ENCODE data around the gene HBQ1.

Gene HBQ1

GRCh38 chr16:183005-183404 lies 2.7 kb downstream of the HBQ1 start:
- H3K36me3 ChIP-seq (ENCODE audit: control insufficient read depth in 2 of 2, insufficient read depth in 1 of 2, low read length in 2 of 2) = peaks cover 4 to 19% of the 10 kb centered on the region in 2 experiments; a peak in 2 of 3 replicates
- H3K9me3 ChIP-seq (ENCODE audit: control insufficient read depth, insufficient read depth, low read depth, low read length) = no peaks in the 10 kb centered on the region
- TF ChIP-seq EGR2 (tag by site-specific recombination; IDR thresholded peaks at IDR 0.05; ENCODE audit: low read depth) (no peak), ZNF558 (tag by site-specific recombination; IDR thresholded peaks at IDR 0.05) (no peak), PATZ1 (tag by site-specific recombination; IDR thresholded peaks at IDR 0.05) (no peak), ZNF324 (tag by site-specific recombination; IDR thresholded peaks at IDR 0.05) (no peak), ZNF341 (tag by site-specific recombination; IDR thresholded peaks at IDR 0.05; ENCODE audit: low read depth) (peak; percentile 25; the same call in 1 of the 2 replicates), ZBTB6 (tag by site-specific recombination; IDR thresholded peaks at IDR 0.05) (peak; percentile 56; the same call in 1 of the 2 replicates), ZNF843 (tag by site-specific recombination; IDR thresholded peaks at IDR 0.05) (no peak), KLF8 (tag by site-specific recombination; IDR thresholded peaks at IDR 0.05) (no peak), BCL6B (tag by site-specific recombination; IDR thresholded peaks at IDR 0.05) (no peak), GLIS2 (tag by site-specific recombination; IDR thresholded peaks at IDR 0.05) (no peak), ZNF132 (tag by site-specific recombination; IDR thresholded peaks at IDR 0.05; ENCODE audit: borderline replicate concordance) (no peak), RBAK (tag by site-specific recombination; IDR thresholded peaks at IDR 0.05) (no peak), SP3 (tag by site-specific recombination; IDR thresholded peaks at IDR 0.05) (no peak), ZNF19 (tag by site-specific recombination; IDR thresholded peaks at IDR 0.05; ENCODE audit: low read depth) (no peak), GLIS1 (tag by site-specific recombination; IDR thresholded peaks at IDR 0.05) (no peak), ZNF600 (tag by site-specific recombination; IDR thresholded peaks at IDR 0.05) (peak; percentile 69)
- H3K4me3 ChIP-seq (ENCODE audit: low read depth, low read length) = no peak overlapping the region
- ChIA-PET CTCF (interaction anchor here (0.7 to 2.5 kb wide), 5 partner anchors 66 to 179 kb away, joined by 3 to 24 read pairs (median 7); no protein-coding TSS in a partner anchor), POLR2A (interaction anchor here (0.6 to 1.4 kb wide), 5 partner anchors 9 to 119 kb away, joined by 3 to 5 read pairs (median 3); no protein-coding TSS in a partner anchor)
- H3K27ac ChIP-seq (ENCODE audit: extremely low read depth, low read depth, low read length) = no peak overlapping the region
- peaks cover 3% of the 10 kb centered on the region; the same call in 1 of the 2 replicates for H3K4me1 ChIP-seq (ENCODE audit: control insufficient read depth, insufficient read depth, low read length)

- Histone ChIP-seq H3K4me3 (ENCODE audit: low read depth, low read length) (no peak overlapping the region), H3K27ac (ENCODE audit: extremely low read depth, low read depth, low read length) (no peak overlapping the region), H3K4me1 (ENCODE audit: control insufficient read depth, insufficient read depth, low read length) (peaks cover 3% of the 10 kb centered on the region; the same call in 1 of the 2 replicates), H3K9me3 (ENCODE audit: control insufficient read depth, insufficient read depth, low read depth, low read length) (no peaks in the 10 kb centered on the region), H3K36me3 (ENCODE audit: control insufficient read depth in 2 of 2, insufficient read depth in 1 of 2, low read length in 2 of 2) (peaks cover 4 to 39% of the 10 kb centered on the region in 2 experiments; a peak in 2 of 3 replicates)
- ChIA-PET CTCF (interaction anchor here (0.7 kb wide), 2 partner anchors 78 to 121 kb away, joined by 3 read pairs; no protein-coding TSS in a partner anchor), POLR2A (no interaction called here)
- TF ChIP-seq BCL11A (tag by site-specific recombination; IDR thresholded peaks at IDR 0.05; ENCODE audit: low read depth) (no peak), ZNF341 (tag by site-specific recombination; IDR thresholded peaks at IDR 0.05; ENCODE audit: low read depth) (peak; percentile 56)
Measured at GRCh38 chr16:185213-185612, 5.0 kb downstream of the HBQ1 start.

- Histone ChIP-seq H3K36me3 (ENCODE audit: control insufficient read depth in 2 of 2, insufficient read depth in 1 of 2, low read length in 2 of 2) (peaks cover 8 to 44% of the 10 kb centered on the region in 2 experiments; a peak in 2 of 3 replicates), H3K9me3 (ENCODE audit: control insufficient read depth, insufficient read depth, low read depth, low read length) (no peaks in the 10 kb centered on the region), H3K27ac (ENCODE audit: extremely low read depth, low read depth, low read length) (no peak overlapping the region), H3K4me1 (ENCODE audit: control insufficient read depth, insufficient read depth, low read length) (peaks cover 3% of the 10 kb centered on the region; the same call in 1 of the 2 replicates), H3K4me3 (ENCODE audit: low read depth, low read length) (no peak overlapping the region)
- ChIA-PET CTCF (no interaction called here), POLR2A (no interaction called here)
- TF ChIP-seq PATZ1 (tag by site-specific recombination; IDR thresholded peaks at IDR 0.05) = no peak
Measured at GRCh38 chr16:185691-186090, 5.4 kb downstream of the HBQ1 start.
